T-cell (primary cell): ENCODE data around the gene GPER1. TPM values are rescaled to one million over a fixed set of nuclear protein-coding genes. Genes with fewer than 3 reads are reported as not detected.

ENCODE experiments used
- ATAC-seq, 4 experiments: fragments of 200-7000 bp in 3 of 4; fragments of 150-1000 bp in 1 of 4; cut with Tn5 transposase; replicated peaks in 1 of 4; 1 replicate in 3 of 4; 2 replicates in 1 of 4; pipeline ENCODE4 v1.10.0; 2021; ENCODE audit warnings: moderate library complexity in 3 of 4, mild to moderate bottlenecking in 2 of 4, moderate number of reproducible peaks in 1 of 4
- CTCF ChIA-PET, 2 donors: fragments of 300-600 bp; sonication (Branson Sonifier 250); formaldehyde crosslinking; loops; one replicate each; lab custom pipeline; 2022; ENCODE audit warnings: antibody characterized with exemption in 2 of 2; lab: Charles Lee
- POLR2A ChIA-PET, 2 donors: fragments of 300-600 bp; sonication (Branson Sonifier 250); formaldehyde crosslinking; loops; one replicate each; lab custom pipeline; 2022; ENCODE audit warnings: antibody characterized with exemption in 2 of 2; lab: Charles Lee
- DNase-seq, 35 experiments: peaks; one replicate each; pipeline versions ENCODE4 v3.0.0 to v3.0.0-alpha.2; 2013 to 2023
- H3K27ac ChIP-seq: one replicate; pipeline ENCODE4 v1.5.1; 2013; ENCODE audit warnings: low read length
- H3K27me3 ChIP-seq, 2 experiments: replicated peaks in 1 of 2; 1 replicate in 1 of 2; 2 replicates in 1 of 2; pipeline versions ENCODE4 v1.6.1 to v1.7.0; 2013; ENCODE audit warnings: low read length in 1 of 2, mixed read lengths in 1 of 2; ENCODE audit not compliant: control insufficient read depth in 2 of 2, insufficient read depth in 2 of 2; ENCODE audit errors: extremely low read depth in 1 of 2
- H3K36me3 ChIP-seq, 2 donors: 1 replicate in 1 of 2; 2 replicates in 1 of 2; pipeline versions ENCODE4 v1.6.1 to v1.7.0; 2013; ENCODE audit warnings: low read length in 1 of 2; ENCODE audit not compliant: control insufficient read depth in 2 of 2, insufficient read depth in 1 of 2; ENCODE audit errors: extremely low read depth in 1 of 2
- H3K4me1 ChIP-seq, 2 experiments: 1 replicate in 1 of 2; 2 replicates in 1 of 2; pipeline versions ENCODE4 v1.6.1 to v1.7.0; 2013; ENCODE audit warnings: low read length in 2 of 2, mixed read lengths in 1 of 2; ENCODE audit not compliant: insufficient read depth in 2 of 2, control insufficient read depth in 1 of 2; ENCODE audit errors: extremely low read depth in 1 of 2
- H3K4me3 ChIP-seq, 2 donors: 1 replicate in 1 of 2; 2 replicates in 1 of 2; pipeline versions ENCODE4 v1.5.1 to v1.7.0; 2013; ENCODE audit warnings: mild to moderate bottlenecking in 2 of 2, low read length in 1 of 2, moderate library complexity in 1 of 2; ENCODE audit not compliant: control insufficient read depth in 1 of 2; ENCODE audit errors: extremely low read depth in 1 of 2
- H3K9me3 ChIP-seq: 2 replicates; pipeline ENCODE4 v1.7.0; 2013
- H3K27ac Mint-ChIP-seq, 2 donors: one replicate each; pipeline ENCODE4 v1.8.0; 2020 to 2021; ENCODE audit warnings: mild to moderate bottlenecking in 2 of 2, mixed read lengths in 2 of 2
- H3K27me3 Mint-ChIP-seq, 2 donors: one replicate each; pipeline ENCODE4 v1.8.0; 2021 to 2022; ENCODE audit warnings: mixed read lengths in 2 of 2
- H3K36me3 Mint-ChIP-seq: one replicate; pipeline ENCODE4 v1.8.0; 2021; ENCODE audit warnings: mixed read lengths
- H3K4me1 Mint-ChIP-seq, 3 donors: one replicate each; pipeline ENCODE4 v1.8.0; 2020 to 2022; ENCODE audit warnings: mixed read lengths in 3 of 3, mild to moderate bottlenecking in 1 of 3
- H3K4me3 Mint-ChIP-seq, 3 donors: one replicate each; pipeline ENCODE4 v1.8.0; 2020 to 2022; ENCODE audit warnings: mild to moderate bottlenecking in 3 of 3, mixed read lengths in 3 of 3, moderate library complexity in 3 of 3
- H3K9me3 Mint-ChIP-seq, 3 donors: one replicate each; pipeline ENCODE4 v1.8.0; 2020 to 2022; ENCODE audit warnings: mixed read lengths in 3 of 3
- WGBS: methylation state at CpG from one replicate; pipeline ENCODE4 v1.1.5; 2013; ENCODE audit warnings: missing lambda C conversion rate; ENCODE audit not compliant: insufficient coverage; 5-methylcytosine and 5-hydroxymethylcytosine counted together
- total RNA-seq, 35 experiments: library from RNA in 6 of 35; stranded (reverse) in 6 of 35; fragments of 120-200 nt in 1 of 35; gene quantifications; one replicate each; pipeline versions ENCODE4 v1.2.1 to v1.2.4 and lab custom pipeline; 2013 to 2026

Gene GPER1
- total RNA-seq, 5 donors from 2014 or later (not counting 1 experiment from before 2014, with no cell fraction given) = 0.23 to 0.41 (median 0.26) TPM; not detected in 2

GRCh38 chr7:1065263-1065584 is 22.7 kb upstream of the GPER1 start:
- H3K4me3 Mint-ChIP-seq = peak overlapping the region in 2 of 3 donors; percentile 24 to 64
- H3K27ac Mint-ChIP-seq = no peak overlapping the region
- Histone ChIP-seq H3K27me3 (peaks cover 0 to 20% of the 10 kb centered on the region in 2 experiments), H3K27ac (no peak overlapping the region), H3K4me3 (peak overlapping the region; percentile 32 to 60), H3K9me3 (no peaks in the 10 kb centered on the region), H3K4me1 (peaks cover 0 to 17% of the 10 kb centered on the region in 2 experiments), H3K36me3 (peaks cover 0 to 3% of the 10 kb centered on the region in 2 donors)
- CTCF ChIA-PET = interaction anchor here (0.6 to 2.4 kb wide), 6 partner anchors 20 to 90 kb away, joined by 3 to 59 read pairs (median 6); partner anchors contain the start of genes COX19 (in 1 of the 2) and GPR146 (in 1 of the 2)
- H3K9me3 Mint-ChIP-seq = no peaks in the 10 kb centered on the region
- DNase-seq (no peak), ATAC-seq (no peak)
- no peaks in the 10 kb centered on the region for H3K36me3 Mint-ChIP-seq
- peaks cover 0 to 4% of the 10 kb centered on the region in 2 donors for H3K27me3 Mint-ChIP-seq
- POLR2A ChIA-PET = no interaction called here
- 86% methylated on average over 4 of the region's 12 CpGs for WGBS
- H3K4me1 Mint-ChIP-seq = peaks cover 0 to 15% (median 6%) of the 10 kb centered on the region in 3 donors

GRCh38 chr7:1065585-1066241 is 22.2 kb upstream of the GPER1 start:
- Histone ChIP-seq H3K4me3 (peak overlapping the region; percentile 32 to 60), H3K4me1 (peaks cover 0 to 12% of the 10 kb centered on the region in 2 experiments), H3K27ac (no peak overlapping the region), H3K9me3 (no peaks in the 10 kb centered on the region), H3K27me3 (peaks cover 0 to 20% of the 10 kb centered on the region in 2 experiments), H3K36me3 (peaks cover 0 to 3% of the 10 kb centered on the region in 2 donors)
- DNase-seq (peak; percentile 56 to 88 (median 78)), ATAC-seq (peak; percentile 93 to 97 (median 96))
- H3K4me3 Mint-ChIP-seq = peak overlapping the region; percentile 54 to 68 (median 64)
- ChIA-PET POLR2A (no interaction called here), CTCF (interaction anchor here (0.7 to 2.4 kb wide), 6 partner anchors 13 to 91 kb away, joined by 3 to 59 read pairs (median 6); partner anchors contain the start of genes COX19 (in 1 of the 2) and GPR146 (in 1 of the 2))
- WGBS = 14% methylated on average over 48 of the region's 48 CpGs
- H3K9me3 Mint-ChIP-seq = no peaks in the 10 kb centered on the region
- H3K4me1 Mint-ChIP-seq = peaks cover 0 to 15% (median 6%) of the 10 kb centered on the region in 3 donors
- H3K27me3 Mint-ChIP-seq = peaks cover 0 to 4% of the 10 kb centered on the region in 2 donors
- H3K27ac Mint-ChIP-seq = no peak overlapping the region
- H3K36me3 Mint-ChIP-seq = no peaks in the 10 kb centered on the region

GRCh38 chr7:1066242-1066588 is 21.7 kb upstream of the GPER1 start:
- no peak for ATAC-seq
- ChIA-PET POLR2A (no interaction called here), CTCF (interaction anchor here (0.7 to 2.4 kb wide), 5 partner anchors 13 to 91 kb away, joined by 3 to 59 read pairs (median 6); partner anchors contain the start of gene COX19 (in 1 of the 2))

GRCh38 chr7:1068013-1068412 is 19.9 kb upstream of the GPER1 start:
- H3K27ac Mint-ChIP-seq = no peak overlapping the region
- Histone ChIP-seq H3K9me3 (no peaks in the 10 kb centered on the region), H3K27ac (no peak overlapping the region), H3K27me3 (peaks cover 0 to 12% of the 10 kb centered on the region in 2 experiments), H3K36me3 (peaks cover 0 to 3% of the 10 kb centered on the region in 2 donors), H3K4me3 (no peak overlapping the region), H3K4me1 (peaks cover 0 to 11% of the 10 kb centered on the region in 2 experiments)
- CTCF ChIA-PET = interaction anchor here in 1 of 2 donors (0.9 kb wide), 1 partner anchor 75 kb away, joined by 5 read pairs; no protein-coding TSS in a partner anchor
- H3K9me3 Mint-ChIP-seq = no peaks in the 10 kb centered on the region
- no peaks in the 10 kb centered on the region for H3K36me3 Mint-ChIP-seq
- H3K4me1 Mint-ChIP-seq = peaks cover 0 to 6% (median 6%) of the 10 kb centered on the region in 3 donors
- POLR2A ChIA-PET = no interaction called here
- no peak for DNase-seq
- no peaks in the 10 kb centered on the region for H3K27me3 Mint-ChIP-seq
- WGBS = 90% methylated on average over 13 of the region's 14 CpGs
- no peak overlapping the region for H3K4me3 Mint-ChIP-seq
- no peak for ATAC-seq

More at GRCh38 chr7:1066242-1066588, 21.7 kb upstream of the GPER1 start:
- 76% methylated on average over 14 of the region's 21 CpGs for WGBS
- Histone ChIP-seq H3K4me1 (peaks cover 0 to 11% of the 10 kb centered on the region in 2 experiments), H3K9me3 (no peaks in the 10 kb centered on the region), H3K27me3 (peaks cover 0 to 16% of the 10 kb centered on the region in 2 experiments), H3K36me3 (peaks cover 0 to 3% of the 10 kb centered on the region in 2 donors), H3K4me3 (no peak overlapping the region), H3K27ac (no peak overlapping the region)
- H3K27me3 Mint-ChIP-seq = peaks cover 0 to 4% of the 10 kb centered on the region in 2 donors
- H3K27ac Mint-ChIP-seq = no peak overlapping the region
- DNase-seq = no peak
- H3K4me3 Mint-ChIP-seq = no peak overlapping the region
- H3K4me1 Mint-ChIP-seq = peaks cover 0 to 15% (median 6%) of the 10 kb centered on the region in 3 donors
- H3K36me3 Mint-ChIP-seq = no peaks in the 10 kb centered on the region
- H3K9me3 Mint-ChIP-seq = no peaks in the 10 kb centered on the region

- ATAC-seq (no peak), DNase-seq (no peak)
- H3K27ac Mint-ChIP-seq = no peak overlapping the region
- no peaks in the 10 kb centered on the region for H3K36me3 Mint-ChIP-seq
- H3K4me3 Mint-ChIP-seq = no peak overlapping the region
- no peaks in the 10 kb centered on the region for H3K27me3 Mint-ChIP-seq
- H3K9me3 ChIP-seq = no peaks in the 10 kb centered on the region
- peaks cover 0 to 6% (median 6%) of the 10 kb centered on the region in 3 donors for H3K4me1 Mint-ChIP-seq
- ChIA-PET POLR2A (no interaction called here), CTCF (interaction anchor here in 1 of 2 donors (0.6 to 0.9 kb wide), 2 partner anchors 75 to 268 kb away, joined by 5 to 7 read pairs; no protein-coding TSS in a partner anchor)
- H3K27ac ChIP-seq = no peak overlapping the region
- H3K4me3 ChIP-seq = no peak overlapping the region
- H3K9me3 Mint-ChIP-seq = no peaks in the 10 kb centered on the region
- peaks cover 0 to 3% of the 10 kb centered on the region in 2 donors for H3K36me3 ChIP-seq
- peaks cover 0 to 11% of the 10 kb centered on the region in 2 experiments for H3K4me1 ChIP-seq
- 85% methylated on average over 7 of the region's 11 CpGs for WGBS
- H3K27me3 ChIP-seq = peaks cover 0 to 12% of the 10 kb centered on the region in 2 experiments
Measured at GRCh38 chr7:1068619-1069018, 19.3 kb upstream of the GPER1 start.

GRCh38 chr7:1070544-1071011 is 17.3 kb upstream of the GPER1 start:
- H3K4me1 Mint-ChIP-seq = peaks cover 0 to 2% (median 2%) of the 10 kb centered on the region in 3 donors
- no peaks in the 10 kb centered on the region for H3K9me3 Mint-ChIP-seq
- 96% methylated on average over 42 of the region's 42 CpGs for WGBS
- ATAC-seq = no peak
- CTCF ChIA-PET = no interaction called here
- peaks cover 0 to 3% of the 10 kb centered on the region in 2 donors for H3K36me3 ChIP-seq
- no peak overlapping the region for H3K4me3 Mint-ChIP-seq
- peaks cover 0 to 6% of the 10 kb centered on the region in 2 experiments for H3K4me1 ChIP-seq
- H3K36me3 Mint-ChIP-seq = no peaks in the 10 kb centered on the region
- no peaks in the 10 kb centered on the region for H3K27me3 Mint-ChIP-seq
- no peak overlapping the region for H3K27ac ChIP-seq
- no peak for DNase-seq
- no peaks in the 10 kb centered on the region for H3K9me3 ChIP-seq
- H3K27ac Mint-ChIP-seq = no peak overlapping the region
- POLR2A ChIA-PET = no interaction called here
- H3K4me3 ChIP-seq = no peak overlapping the region
- H3K27me3 ChIP-seq = no peaks in the 10 kb centered on the region
